CD14-positive monocyte (primary cell): ENCODE results near the gene MYZAP. TPM values are rescaled to one million over a fixed set of nuclear protein-coding genes. Genes with fewer than 3 reads are reported as not detected.

ENCODE experiments used
- DNase-seq, 3 donors: peaks; one replicate each; pipeline ENCODE4 v3.0.0-alpha.2; 2011 to 2022
- H2AFZ ChIP-seq: 2 replicates; pipeline ENCODE4 v1.6.0; 2012; ENCODE audit warnings: mild to moderate bottlenecking, low read depth, low read length, inconsistent platforms; ENCODE audit not compliant: insufficient read depth, poor library complexity, severe bottlenecking
- H3K27ac ChIP-seq, 2 donors: 1 replicate in 1 of 2; 2 replicates in 1 of 2; pipeline ENCODE4 v1.5.1; 2012 to 2013; ENCODE audit warnings: low read length in 2 of 2, control low read depth in 1 of 2, inconsistent platforms in 1 of 2, low read depth in 1 of 2, mild to moderate bottlenecking in 1 of 2
- H3K27me3 ChIP-seq, 2 donors: one replicate each; pipeline versions ENCODE4 v1.6.0 to v1.6.1; 2011 to 2013; ENCODE audit warnings: low read length in 2 of 2; ENCODE audit not compliant: control insufficient read depth in 2 of 2, insufficient read depth in 2 of 2
- H3K36me3 ChIP-seq, 2 donors: replicated peaks in 1 of 2; 1 replicate in 1 of 2; 2 replicates in 1 of 2; pipeline versions ENCODE4 v1.5.1 to v1.6.1; 2012 to 2013; ENCODE audit warnings: low read length in 2 of 2, control low read depth in 1 of 2, inconsistent platforms in 1 of 2, mild to moderate bottlenecking in 1 of 2; ENCODE audit not compliant: insufficient read depth in 2 of 2, control insufficient read depth in 1 of 2
- H3K4me1 ChIP-seq, 2 donors: 1 replicate in 1 of 2; 2 replicates in 1 of 2; pipeline versions ENCODE4 v1.5.1 to v1.6.1; 2012 to 2013; ENCODE audit warnings: low read length in 2 of 2, control low read depth in 1 of 2, inconsistent platforms in 1 of 2, mild to moderate bottlenecking in 1 of 2, moderate library complexity in 1 of 2; ENCODE audit not compliant: insufficient read depth in 2 of 2, control insufficient read depth in 1 of 2
- H3K4me2 ChIP-seq: replicated peaks from 2 replicates; pipeline ENCODE3; 2012; ENCODE audit warnings: low read length, moderate library complexity, mild to moderate bottlenecking; ENCODE audit not compliant: poor library complexity, severe bottlenecking; ENCODE audit errors: extremely low read depth
- H3K4me3 ChIP-seq, 3 experiments: fragments of 200-600 bp in 1 of 3; sonication (generic) in 1 of 3; replicated peaks in 1 of 3; 1 replicate in 2 of 3; 2 replicates in 1 of 3; pipeline ENCODE4 v1.5.1; 2011 to 2013; ENCODE audit warnings: low read length in 3 of 3, mild to moderate bottlenecking in 3 of 3, control low read depth in 2 of 3, low read depth in 2 of 3, inconsistent platforms in 1 of 3, moderate library complexity in 1 of 3
- H3K79me2 ChIP-seq: 2 replicates; pipeline ENCODE4 v1.6.0; 2012; ENCODE audit warnings: mild to moderate bottlenecking, control low read depth, inconsistent platforms, low read length, moderate library complexity; ENCODE audit not compliant: insufficient read depth
- H3K9ac ChIP-seq: 2 replicates; pipeline ENCODE4 v1.6.0; 2017; ENCODE audit warnings: low read length, mild to moderate bottlenecking; ENCODE audit not compliant: insufficient read depth, poor library complexity, severe bottlenecking
- H3K9me3 ChIP-seq, 2 donors: replicated peaks in 1 of 2; 1 replicate in 1 of 2; 2 replicates in 1 of 2; pipeline versions ENCODE4 v1.5.1 to v1.6.1; 2012 to 2013; ENCODE audit warnings: low read length in 2 of 2, control low read depth in 1 of 2; ENCODE audit not compliant: control insufficient read depth in 1 of 2, insufficient read depth in 1 of 2
- H4K20me1 ChIP-seq: 2 replicates; pipeline ENCODE4 v1.6.0; 2012; ENCODE audit warnings: mild to moderate bottlenecking, low read length, control low read depth, moderate library complexity; ENCODE audit not compliant: insufficient read depth
- H3K27ac Mint-ChIP-seq, 7 donors: one replicate each; pipeline ENCODE4 v1.8.0; 2020; ENCODE audit warnings: mild to moderate bottlenecking in 7 of 7, mixed read lengths in 7 of 7, moderate library complexity in 6 of 7, inconsistent platforms in 2 of 7
- H3K27me3 Mint-ChIP-seq, 3 donors: one replicate each; pipeline ENCODE4 v1.8.0; 2021 to 2022; ENCODE audit warnings: low read depth in 3 of 3, mild to moderate bottlenecking in 3 of 3, mixed read lengths in 3 of 3, moderate library complexity in 3 of 3, inconsistent platforms in 1 of 3
- H3K36me3 Mint-ChIP-seq, 2 donors: one replicate each; pipeline ENCODE4 v1.8.0; 2020; ENCODE audit warnings: mixed read lengths in 2 of 2, inconsistent platforms in 1 of 2, mild to moderate bottlenecking in 1 of 2
- H3K4me1 Mint-ChIP-seq: one replicate; pipeline ENCODE4 v1.8.0; 2020; ENCODE audit warnings: mild to moderate bottlenecking, mixed read lengths
- H3K4me3 Mint-ChIP-seq, 2 donors: one replicate each; pipeline ENCODE4 v1.8.0; 2020; ENCODE audit warnings: mild to moderate bottlenecking in 2 of 2, mixed read lengths in 2 of 2, moderate library complexity in 1 of 2
- H3K9me3 Mint-ChIP-seq, 7 donors: one replicate each; pipeline ENCODE4 v1.8.0; 2020 to 2022; ENCODE audit warnings: mixed read lengths in 7 of 7, mild to moderate bottlenecking in 6 of 7, moderate library complexity in 6 of 7, inconsistent platforms in 2 of 7
- CTCF ChIP-seq: fragments of 200-600 bp; IDR thresholded peaks from one replicate; pipeline ENCODE4 v1.8.0; 2022; ENCODE audit warnings: antibody characterized with exemption, mild to moderate bottlenecking
- WGBS: methylation state at CpG from one replicate; pipeline ENCODE4 v1.1.5; 2013; ENCODE audit warnings: missing lambda C conversion rate; ENCODE audit not compliant: insufficient coverage; 5-methylcytosine and 5-hydroxymethylcytosine counted together
- intact Hi-C, 2 donors: fragments of 100-400 bp; cut with micrococcal nuclease; formaldehyde crosslinking; loops; one replicate each; pipeline versions ENCODE4 v1.15.0 to v1.15.1; 2023
- polyA plus RNA-seq, 3 donors: library from polyadenylated mRNA; depleted of rRNA in 1 of 3; unstranded in 2 of 3; stranded (reverse) in 1 of 3; fragments of 300-500 nt in 2 of 3; fragments of >200 nt in 1 of 3; fragmentation: Illumina TruSeq in 2 of 3; gene quantifications; 1 replicate in 2 of 3; 2 replicates in 1 of 3; pipeline ENCODE4 v1.2.3, GENCODE V29; 2012 to 2021

Gene MYZAP
- polyA plus RNA-seq, 3 donors = 0.12 to 0.13 TPM; not detected in 1

GRCh38 chr15:57580866-57581265 lies 10.8 kb upstream of the MYZAP start:
- intact Hi-C loops = no loop called here
- H3K4me3 Mint-ChIP-seq = no peak overlapping the region
- H3K9ac ChIP-seq = no peak overlapping the region
- H3K4me1 Mint-ChIP-seq = peaks cover 9% of the 10 kb centered on the region
- H3K9me3 Mint-ChIP-seq = peaks cover 8 to 24% (median 15%) of the 10 kb centered on the region in 7 donors
- no peaks in the 10 kb centered on the region for H3K4me1 ChIP-seq
- H3K27me3 ChIP-seq = no peaks in the 10 kb centered on the region
- H3K27ac Mint-ChIP-seq = no peak overlapping the region
- no peak for TF ChIP-seq CTCF
- H3K4me2 ChIP-seq = no peak overlapping the region
- H3K27ac ChIP-seq = no peak overlapping the region
- H3K36me3 Mint-ChIP-seq = no peaks in the 10 kb centered on the region
- no peak overlapping the region for H3K4me3 ChIP-seq
- no peaks in the 10 kb centered on the region for H4K20me1 ChIP-seq
- no peak overlapping the region for H2AFZ ChIP-seq
- H3K9me3 ChIP-seq = peaks cover 11 to 13% of the 10 kb centered on the region in 2 donors
- no peaks in the 10 kb centered on the region for H3K36me3 ChIP-seq
- DNase-seq = no peak
- 86% methylated on average over 2 of the region's 5 CpGs for WGBS
- H3K79me2 ChIP-seq = no peaks in the 10 kb centered on the region
- peaks cover 2 to 12% (median 2%) of the 10 kb centered on the region in 3 donors for H3K27me3 Mint-ChIP-seq

GRCh38 chr15:57582090-57582489 lies 9.6 kb upstream of the MYZAP start:
- peaks cover 3 to 6% of the 10 kb centered on the region in 2 donors for H3K4me1 ChIP-seq
- no peaks in the 10 kb centered on the region for H3K36me3 ChIP-seq
- TF ChIP-seq CTCF = no peak
- no peaks in the 10 kb centered on the region for H4K20me1 ChIP-seq
- no CpG with 5 or more reads among the region's 1 CpG for WGBS
- Mint-ChIP-seq H3K9me3 (peaks cover 8 to 24% (median 15%) of the 10 kb centered on the region in 7 donors), H3K27ac (no peak overlapping the region), H3K27me3 (peaks cover 2 to 12% (median 2%) of the 10 kb centered on the region in 3 donors), H3K4me3 (no peak overlapping the region), H3K4me1 (peaks cover 15% of the 10 kb centered on the region), H3K36me3 (no peaks in the 10 kb centered on the region)
- H3K4me2 ChIP-seq = no peak overlapping the region
- H3K4me3 ChIP-seq = no peak overlapping the region
- intact Hi-C loops = no loop called here
- H3K9ac ChIP-seq = no peak overlapping the region
- no peak overlapping the region for H2AFZ ChIP-seq
- DNase-seq = no peak
- H3K9me3 ChIP-seq = peaks cover 11 to 13% of the 10 kb centered on the region in 2 donors
- H3K27ac ChIP-seq = no peak overlapping the region
- no peaks in the 10 kb centered on the region for H3K79me2 ChIP-seq
- no peaks in the 10 kb centered on the region for H3K27me3 ChIP-seq
